ENCODE measurements around the gene SLC6A6.

DNA sequence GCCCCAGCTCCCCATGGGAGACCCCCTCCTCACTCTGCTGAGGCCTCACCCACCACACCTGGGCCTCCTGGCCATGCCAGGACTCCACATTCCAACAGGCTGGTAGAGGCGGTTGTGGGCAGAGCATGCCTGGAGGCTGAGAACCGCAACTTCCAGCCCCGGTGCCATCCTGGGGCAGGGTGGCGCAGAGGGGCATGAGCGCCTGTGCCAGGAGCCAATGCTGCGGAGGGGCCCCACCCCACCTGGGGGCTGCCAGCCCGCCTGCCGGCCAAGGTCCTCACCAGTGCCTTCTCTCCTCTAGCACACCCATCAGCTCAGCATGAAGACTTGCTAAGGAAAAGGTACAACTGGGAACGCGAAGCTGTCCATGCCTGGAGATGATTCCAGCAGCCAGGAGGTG lies 34.3 kb upstream of the SLC6A6 start:
- no peak for TF ChIP-seq GATA2 (IDR thresholded peaks at IDR 0.05; ENCODE audit: low read depth, low read length)
- TF ChIP-seq GATA3 (IDR thresholded peaks at IDR 0.05; ENCODE audit: low read depth, low read length): no peak

Data from SH-SY5Y (cell line).